Nephron (organoid): ENCODE measurements around the gene TBX15.

Experiments
- H3K27ac Mint-ChIP-seq, 3 experiments: 2 replicates each; pipeline ENCODE4 v1.8.0; 2020; ENCODE audit warnings: mixed read lengths in 3 of 3, mild to moderate bottlenecking in 2 of 3, moderate library complexity in 1 of 3
- H3K27me3 Mint-ChIP-seq: 2 replicates; pipeline ENCODE4 v1.8.0; 2021; ENCODE audit warnings: low read depth, mild to moderate bottlenecking, moderate library complexity, mixed read lengths
- H3K36me3 Mint-ChIP-seq: 2 replicates; pipeline ENCODE4 v1.8.0; 2020; ENCODE audit warnings: low read depth, mixed read lengths
- H3K4me1 Mint-ChIP-seq: 2 replicates; pipeline ENCODE4 v1.8.0; 2020; ENCODE audit warnings: mixed read lengths
- H3K4me3 Mint-ChIP-seq, 3 experiments: 2 replicates each; pipeline ENCODE4 v1.8.0; 2020; ENCODE audit warnings: mild to moderate bottlenecking in 3 of 3, mixed read lengths in 3 of 3, moderate library complexity in 2 of 3
- H3K9me3 Mint-ChIP-seq: 2 replicates; pipeline ENCODE4 v1.8.0; 2020; ENCODE audit warnings: mixed read lengths
- CTCF ChIP-seq, 3 experiments: fragments of 200-600 bp; sonication (generic); IDR thresholded peaks; one replicate each; pipeline ENCODE4 v1.5.0; 2021; ENCODE audit warnings: antibody characterized with exemption in 3 of 3; ENCODE audit not compliant: unreplicated experiment in 3 of 3

The TBX15 gene

DNA sequence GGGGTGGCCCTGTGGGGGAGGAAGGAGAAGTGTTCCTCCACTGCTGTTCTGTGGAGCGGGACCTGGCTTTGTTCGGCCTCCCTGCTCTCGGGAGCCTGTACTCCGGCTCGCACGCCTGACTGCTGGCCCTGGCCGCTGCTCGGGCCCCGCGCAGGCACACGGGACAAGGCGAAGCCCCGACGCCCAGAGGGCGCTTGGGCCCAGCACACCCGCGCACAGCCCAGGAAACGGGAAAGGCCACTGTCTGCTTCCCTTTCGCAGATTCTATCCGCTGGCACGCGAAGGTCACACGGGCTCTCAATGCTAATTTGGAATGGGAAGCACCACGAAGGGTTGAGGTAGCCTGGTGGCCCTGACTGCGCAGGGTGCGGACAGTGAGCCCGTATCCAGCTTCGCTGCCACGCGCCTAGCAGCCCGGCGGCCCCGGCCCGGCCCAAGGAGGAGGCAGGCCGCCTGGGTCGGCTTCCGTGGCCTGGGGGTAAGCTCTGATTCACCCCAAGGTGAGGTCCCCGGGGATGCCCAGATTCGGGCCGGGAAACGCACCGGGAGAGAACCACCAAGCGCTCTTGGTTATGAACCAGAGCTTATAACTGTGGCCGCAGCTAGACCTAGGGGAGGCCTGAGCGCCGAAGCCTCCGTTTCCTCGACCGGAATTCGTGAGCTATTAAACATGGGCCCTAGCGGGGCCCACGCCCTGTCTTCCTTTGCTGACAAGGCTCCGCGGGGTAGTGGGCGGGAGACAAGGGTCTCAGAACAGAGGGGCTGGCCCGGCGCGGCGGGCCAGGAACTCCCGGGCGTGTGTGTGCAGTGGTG is 19.7 kb upstream of the TBX15 start:
- Mint-ChIP-seq H3K9me3 (peaks cover 11% of the 10 kb centered on the region), H3K27ac (peak overlapping the region in 1 of 3 experiments; percentile 19), H3K4me3 (peak overlapping the region; percentile 64 to 85 (median 69)), H3K27me3 (peaks cover 59% of the 10 kb centered on the region), H3K36me3 (no peaks in the 10 kb centered on the region), H3K4me1 (peaks cover 14% of the 10 kb centered on the region)
- no peak for TF ChIP-seq CTCF (IDR thresholded peaks at IDR 0.05; ENCODE audit: unreplicated experiment in 3 of 3)

GRCh38 chr1:119007339-119007669 is 19.2 kb upstream of the TBX15 start:
- Mint-ChIP-seq H3K9me3 (peaks cover 11% of the 10 kb centered on the region), H3K4me1 (peaks cover 16% of the 10 kb centered on the region), H3K27ac (no peak overlapping the region), H3K27me3 (peaks cover 65% of the 10 kb centered on the region), H3K4me3 (no peak overlapping the region), H3K36me3 (no peaks in the 10 kb centered on the region)
- TF ChIP-seq CTCF (IDR thresholded peaks at IDR 0.05; ENCODE audit: unreplicated experiment in 3 of 3) = no peak

DNA sequence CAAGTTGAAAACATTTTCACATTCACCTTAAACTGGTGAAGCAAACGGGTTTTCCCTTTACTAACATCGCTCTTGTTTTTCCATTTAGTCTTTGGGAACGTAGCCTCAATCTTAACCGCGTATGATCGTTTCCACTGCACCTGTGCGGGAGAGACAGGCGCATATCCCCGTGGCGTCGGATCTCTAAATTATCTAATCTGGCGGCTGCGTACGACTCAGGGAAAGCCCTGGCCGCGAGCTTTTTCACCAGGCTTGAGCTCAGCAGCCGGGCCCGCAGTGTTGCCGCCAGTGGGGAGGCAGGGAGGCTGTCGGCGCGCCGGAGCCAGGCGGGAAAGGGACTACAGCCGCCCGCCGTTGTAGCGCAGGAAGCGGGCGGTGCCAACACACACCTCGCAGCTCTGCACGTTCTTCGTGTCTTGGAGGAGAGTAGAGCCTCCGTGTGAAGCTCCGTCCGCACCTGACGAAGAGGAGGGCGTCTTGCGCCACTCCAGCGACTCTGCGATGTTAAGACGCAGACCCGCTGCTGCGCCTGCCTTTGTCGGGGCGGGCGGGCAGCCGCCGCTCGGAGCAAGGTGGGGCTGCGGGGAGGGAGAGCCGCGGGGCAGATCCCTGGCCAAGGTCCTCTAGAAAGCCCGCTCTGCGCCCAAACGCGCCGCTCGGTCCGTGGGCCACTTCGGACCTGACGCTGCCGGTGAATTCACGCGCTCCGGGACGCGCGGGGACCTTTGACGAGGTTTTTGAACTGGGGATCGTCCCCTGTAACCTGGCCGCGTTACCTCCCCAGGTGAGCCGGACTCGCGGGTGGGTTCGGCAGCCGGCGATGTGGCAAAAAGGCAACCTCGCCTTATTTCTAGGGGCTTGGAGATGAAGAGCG is 18.5 kb upstream of the TBX15 start:
- Mint-ChIP-seq H3K27ac (no peak overlapping the region), H3K9me3 (peaks cover 11% of the 10 kb centered on the region), H3K36me3 (no peaks in the 10 kb centered on the region), H3K4me1 (peaks cover 22% of the 10 kb centered on the region), H3K4me3 (peak overlapping the region; percentile 40 to 58 (median 45)), H3K27me3 (peaks cover 72% of the 10 kb centered on the region)
- no peak for TF ChIP-seq CTCF (IDR thresholded peaks at IDR 0.05; ENCODE audit: unreplicated experiment in 3 of 3)

- peak overlapping the region in 2 of 3 experiments; percentile 45 to 58 for H3K4me3 Mint-ChIP-seq
- peaks cover 80% of the 10 kb centered on the region for H3K27me3 Mint-ChIP-seq
- H3K4me1 Mint-ChIP-seq = peaks cover 23% of the 10 kb centered on the region
These were observed 17.7 kb upstream of the TBX15 start for GRCh38 chr1:119005724-119006405.

GRCh38 chr1:119004781-119005180 is 16.6 kb upstream of the TBX15 start:
- H3K4me1 Mint-ChIP-seq = peaks cover 34% of the 10 kb centered on the region
- H3K9me3 Mint-ChIP-seq = peaks cover 11% of the 10 kb centered on the region
- H3K4me3 Mint-ChIP-seq = no peak overlapping the region
- no peak for TF ChIP-seq CTCF (IDR thresholded peaks at IDR 0.05; ENCODE audit: unreplicated experiment in 3 of 3)
- peaks cover 90% of the 10 kb centered on the region for H3K27me3 Mint-ChIP-seq
- no peaks in the 10 kb centered on the region for H3K36me3 Mint-ChIP-seq
- H3K27ac Mint-ChIP-seq = no peak overlapping the region

More at GRCh38 chr1:119005724-119006405, 17.7 kb upstream of the TBX15 start:
- Mint-ChIP-seq H3K9me3 (peaks cover 11% of the 10 kb centered on the region), H3K27ac (no peak overlapping the region), H3K36me3 (no peaks in the 10 kb centered on the region)
- no peak for TF ChIP-seq CTCF (IDR thresholded peaks at IDR 0.05; ENCODE audit: unreplicated experiment in 3 of 3)
